Measurements from ENCODE around the gene PIP5KL1. TPM values are rescaled to one million over a fixed set of nuclear protein-coding genes. Genes with fewer than 3 reads are reported as not detected.

The PIP5KL1 gene, protein sequence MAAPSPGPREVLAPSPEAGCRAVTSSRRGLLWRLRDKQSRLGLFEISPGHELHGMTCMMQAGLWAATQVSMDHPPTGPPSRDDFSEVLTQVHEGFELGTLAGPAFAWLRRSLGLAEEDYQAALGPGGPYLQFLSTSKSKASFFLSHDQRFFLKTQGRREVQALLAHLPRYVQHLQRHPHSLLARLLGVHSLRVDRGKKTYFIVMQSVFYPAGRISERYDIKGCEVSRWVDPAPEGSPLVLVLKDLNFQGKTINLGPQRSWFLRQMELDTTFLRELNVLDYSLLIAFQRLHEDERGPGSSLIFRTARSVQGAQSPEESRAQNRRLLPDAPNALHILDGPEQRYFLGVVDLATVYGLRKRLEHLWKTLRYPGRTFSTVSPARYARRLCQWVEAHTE
- total RNA-seq, result 3.4 TPM

DNA sequence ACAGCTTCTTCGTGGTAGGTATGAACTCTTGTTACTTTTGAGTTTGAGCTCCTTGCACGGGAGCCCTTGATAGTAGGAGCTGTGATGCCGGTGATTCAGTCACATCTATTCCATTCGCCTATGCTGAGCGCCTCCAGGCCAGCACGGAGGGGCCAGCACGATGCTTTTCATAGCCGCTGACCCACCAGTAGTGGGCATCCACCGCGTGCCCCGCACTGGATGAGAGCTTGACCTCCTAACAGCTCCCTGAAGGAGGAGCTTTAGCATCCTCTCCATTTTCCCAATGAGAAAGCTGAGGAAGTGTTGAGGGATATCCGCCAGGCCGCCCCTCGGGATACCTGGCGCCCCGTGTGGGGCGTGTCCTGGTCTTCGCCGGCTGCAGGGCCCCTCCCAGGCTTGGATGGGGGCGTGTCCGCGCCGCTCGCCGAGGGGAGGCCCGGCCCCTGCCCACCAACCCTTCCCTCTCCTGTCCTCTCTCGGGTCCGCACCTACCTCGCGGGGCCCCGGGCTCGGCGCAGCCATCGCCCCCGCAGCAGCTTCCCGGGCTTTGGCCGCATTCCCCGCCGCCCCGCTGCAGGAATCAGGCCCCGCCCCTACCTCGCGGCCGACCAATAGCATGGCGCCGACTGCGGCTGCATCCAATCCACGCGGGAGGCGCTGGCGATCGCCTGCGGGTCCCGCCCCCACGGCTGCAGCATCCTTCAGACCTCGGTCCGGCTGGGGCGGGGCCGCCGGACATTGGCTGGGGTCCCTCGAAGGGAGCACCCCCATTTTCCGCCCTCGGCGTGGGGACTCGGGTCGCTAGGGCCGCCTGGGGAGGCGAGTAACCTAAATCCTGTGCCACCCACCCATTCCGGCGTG, at the start of gene PIP5KL1:
PIP5KL1 (minus strand) TSS at position 547 of the 861 bp plus-strand sequence; CDS start at position 522, 25 bp downstream.

DNA sequence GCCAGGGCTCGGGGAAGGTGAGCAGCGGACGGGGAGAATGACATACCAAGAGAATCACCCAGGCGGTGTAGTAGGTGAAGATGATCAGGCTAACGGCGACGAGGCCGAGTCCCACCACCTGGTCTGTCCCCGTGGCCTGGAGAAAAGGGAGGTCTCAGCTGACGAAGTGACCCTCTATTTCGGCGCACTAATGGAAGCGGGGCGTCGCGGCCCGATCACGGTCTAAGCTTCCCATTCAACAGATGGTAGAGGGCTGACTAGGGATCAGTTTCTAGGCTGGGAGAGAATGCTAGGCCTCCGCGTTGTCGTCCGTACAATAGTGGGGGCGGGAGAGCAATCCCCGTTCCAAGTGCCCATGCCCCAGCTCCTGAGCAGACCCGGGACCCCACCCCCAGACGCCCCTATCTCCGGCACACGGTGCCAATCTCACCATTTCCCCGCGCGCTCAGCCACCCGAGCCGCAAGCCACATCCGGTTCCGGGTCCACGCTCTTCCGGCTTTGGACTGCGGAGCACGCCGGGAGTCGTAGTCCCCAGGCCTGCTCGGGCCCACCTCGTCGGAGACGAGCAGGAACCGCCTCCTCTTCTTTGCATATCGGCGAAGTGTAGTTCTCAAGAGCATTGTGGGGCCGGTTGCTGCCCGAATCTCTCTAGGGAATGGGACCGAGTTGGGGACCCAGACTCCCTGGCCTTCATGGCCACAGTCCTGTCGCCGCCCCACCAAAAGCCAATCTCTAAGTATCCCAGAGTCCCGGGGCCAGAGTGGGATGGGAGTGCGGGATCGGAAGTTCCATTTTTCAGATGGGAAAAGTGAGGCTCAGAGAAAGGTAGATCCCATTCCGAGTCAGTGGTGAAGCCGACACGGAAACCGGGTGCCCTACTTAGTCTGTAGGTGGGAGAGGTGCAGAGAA, 7.1 kb upstream of the PIP5KL1 start, which contains the start of gene DPM2:
DPM2 (minus strand) TSS at position 467 of the 910 bp plus-strand sequence; CDS start at position 433, 34 bp downstream.

DNA sequence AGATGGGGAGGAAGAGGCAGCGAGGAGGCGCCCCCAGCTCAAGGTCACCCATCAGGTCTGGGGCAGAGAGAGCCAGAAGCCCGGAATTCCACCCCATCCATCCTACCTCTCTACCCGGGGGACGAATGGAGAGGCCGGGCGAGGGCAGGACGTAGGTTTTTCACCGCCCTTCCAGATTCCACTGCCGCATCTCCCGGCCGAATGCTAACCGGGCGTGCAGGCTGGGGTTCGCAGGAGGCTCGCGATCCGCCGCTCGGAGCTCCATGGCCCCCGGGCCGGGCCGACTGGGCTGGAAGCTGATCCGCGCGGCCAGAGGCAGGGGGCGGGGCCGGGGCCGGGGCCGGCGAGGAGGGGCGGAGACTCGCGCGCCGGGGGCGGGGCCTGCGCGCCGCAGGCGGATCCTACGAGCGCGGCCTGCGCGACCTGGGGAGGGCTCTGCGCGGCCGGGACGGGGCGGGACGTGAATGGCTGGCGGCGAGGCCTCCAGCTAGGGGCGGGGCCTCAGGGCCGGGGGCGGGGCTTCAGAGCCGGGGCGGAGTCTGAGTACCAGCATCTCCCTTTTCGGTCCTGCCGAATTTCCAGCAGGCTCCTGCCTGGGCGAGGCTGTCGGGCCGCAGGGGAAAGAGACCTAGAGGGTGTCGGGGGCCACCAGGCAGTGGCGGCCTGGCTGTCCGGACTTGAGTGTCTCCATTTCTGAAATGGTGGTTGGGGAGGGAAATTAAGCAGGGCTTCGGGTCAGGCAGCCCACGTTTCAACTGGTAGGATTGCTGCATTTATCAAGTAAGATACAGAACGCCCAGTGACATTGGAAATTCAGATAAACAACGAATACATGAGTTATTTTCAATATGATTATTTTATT, 13.6 kb downstream of the PIP5KL1 start, which contains the start of gene ST6GALNAC4:
ST6GALNAC4 (minus strand) TSS at position 322 of the 862 bp plus-strand sequence. CDS start 622 bp downstream, outside the sequence.

DNA sequence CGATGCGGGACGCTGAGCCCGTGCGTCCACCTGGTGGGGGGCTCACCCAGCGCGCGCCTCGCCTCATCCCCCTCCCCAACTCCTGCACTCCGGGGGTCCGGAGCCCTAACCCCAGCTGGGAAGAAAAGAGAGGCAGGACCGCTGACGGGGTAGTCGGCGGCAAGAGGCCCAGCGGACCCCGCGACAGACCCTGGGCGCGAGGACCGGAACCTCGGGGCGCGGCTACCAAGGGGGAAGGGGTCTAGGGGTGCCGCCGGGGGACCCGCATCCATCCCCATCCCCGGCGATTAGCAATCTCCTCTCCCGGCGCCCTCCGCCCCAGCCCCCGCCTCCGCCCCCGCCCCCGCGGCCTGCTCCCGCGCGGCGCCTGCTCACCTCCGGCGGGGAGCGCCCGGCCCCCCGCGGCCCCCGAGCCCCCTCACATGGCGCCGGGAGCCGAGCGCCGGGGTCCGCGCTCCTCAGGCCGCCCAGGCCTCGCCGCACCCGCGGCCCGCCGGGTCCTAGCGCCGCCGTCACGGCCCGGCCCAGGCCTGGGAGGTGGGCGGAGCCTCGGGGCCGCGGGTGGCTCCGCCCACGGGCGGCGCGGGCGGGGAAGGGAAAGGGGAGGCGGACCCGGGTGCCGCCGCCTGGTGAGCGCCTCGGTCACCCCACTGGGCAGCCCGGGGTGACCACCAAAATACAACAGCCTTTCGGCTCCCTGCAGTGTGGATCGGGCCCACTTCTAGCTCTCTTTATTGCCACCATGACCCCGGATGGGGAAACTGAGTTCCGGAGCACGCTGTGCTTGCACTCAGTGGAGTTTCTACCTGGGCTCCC, 31.2 kb downstream of the PIP5KL1 start, which contains the start of gene ST6GALNAC6:
ST6GALNAC6 (minus strand) TSS at position 476 of the 816 bp plus-strand sequence. CDS start 1,622 bp downstream, outside the sequence.

DNA sequence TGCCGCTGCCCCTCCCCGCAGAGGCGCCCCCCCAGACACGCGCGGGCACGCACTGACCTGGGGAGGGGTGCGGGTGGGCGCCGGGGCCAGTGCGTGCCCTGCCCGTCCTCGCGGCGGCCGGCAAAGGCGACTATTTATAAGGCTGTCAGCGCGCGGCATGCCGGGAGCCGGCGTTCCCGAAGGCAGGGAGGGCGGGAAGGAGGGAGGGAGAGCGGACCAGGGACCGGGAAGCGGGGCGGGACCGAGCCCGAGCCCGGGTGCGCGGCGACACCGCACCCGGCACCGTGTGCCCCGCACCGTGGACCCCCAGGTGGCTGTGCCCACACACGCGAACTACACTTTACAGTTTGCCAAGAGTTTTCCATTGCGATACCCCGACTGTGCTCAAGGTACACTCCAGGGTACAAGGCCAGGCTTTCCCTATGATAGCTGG, 53.0 kb downstream of the PIP5KL1 start, which contains the start of gene AK1:
AK1 (minus strand) TSS at position 110 of the 433 bp plus-strand sequence. CDS start 3,058 bp downstream, outside the sequence.

Other genes starting within 250 kb of the PIP5KL1 start
- gene CFAP157, start 223.8 kb downstream of the PIP5KL1 start, total RNA-seq, result 0.94 TPM
- gene PTRH1, start 215.1 kb downstream of the PIP5KL1 start, total RNA-seq, result 6.9 TPM
- gene TTC16, start 214.7 kb downstream of the PIP5KL1 start, total RNA-seq, result not detected
- gene TOR2A, start 195.5 kb downstream of the PIP5KL1 start, total RNA-seq, result 11.3 TPM
- 11.3 TPM for gene SH2D3C, start 152.1 kb downstream of the PIP5KL1 start, total RNA-seq
- gene CDK9, start 144.7 kb downstream of the PIP5KL1 start, total RNA-seq, result 66.7 TPM
- gene FPGS, start 127.9 kb downstream of the PIP5KL1 start, total RNA-seq, result 31.0 TPM
- 1.9 TPM for gene ENG, start 76.1 kb downstream of the PIP5KL1 start, total RNA-seq
- 22.5 TPM for gene AK1, start 53.1 kb downstream of the PIP5KL1 start, total RNA-seq
- 31.6 TPM for gene ST6GALNAC6, start 31.2 kb downstream of the PIP5KL1 start, total RNA-seq
- 10.0 TPM for gene ST6GALNAC4, start 13.7 kb downstream of the PIP5KL1 start, total RNA-seq
- 13.5 TPM for gene DPM2, start 7.1 kb upstream of the PIP5KL1 start, total RNA-seq
- 7.2 TPM for gene EEIG1, start 50.2 kb upstream of the PIP5KL1 start, total RNA-seq
- 6.9 TPM for gene NAIF1, start 136.5 kb upstream of the PIP5KL1 start, total RNA-seq
- 29.4 TPM for gene SLC25A25, start 137.5 kb upstream of the PIP5KL1 start, total RNA-seq
- gene PTGES2, start 197.0 kb upstream of the PIP5KL1 start, total RNA-seq, result 49.1 TPM
- gene LCN2, start 218.7 kb upstream of the PIP5KL1 start, total RNA-seq, result not detected
- gene BBLN, start 229.5 kb upstream of the PIP5KL1 start, total RNA-seq, result 43.8 TPM